SK-N-SH (cell line): Measurements from ENCODE around the gene LFNG. TPM values are rescaled to one million over a fixed set of nuclear protein-coding genes. Genes with fewer than 3 reads are reported as not detected.

ENCODE experiments used
- CTCF ChIA-PET: fragments of 300-600, 350-600 bp; formaldehyde crosslinking; extraction: SDS; loops from one replicate; lab custom pipeline; 2021; lab: Yijun Ruan, JAX
- POLR2A ChIA-PET: fragments of 350-600 bp; sonication (Branson Sonifier 250); formaldehyde crosslinking; extraction: SDS; loops from one replicate; lab custom pipeline; 2020; ENCODE audit warnings: antibody characterized with exemption, inconsistent platforms; lab: Yijun Ruan, JAX
- DNase-seq: peaks from one replicate; pipeline ENCODE4 v3.0.0; 2012
- H2AFZ ChIP-seq: fragments of 200-600 bp; sonication (generic); 2 replicates; pipeline ENCODE4 v1.8.1; 2016; ENCODE audit warnings: antibody characterized with exemption, mild to moderate bottlenecking, low read depth
- H3F3A ChIP-seq: fragments of 200-600 bp; sonication (generic); replicated peaks from 2 replicates; pipeline ENCODE3; 2016; ENCODE audit warnings: antibody characterized with exemption, mild to moderate bottlenecking; ENCODE audit not compliant: insufficient read depth
- H3K27ac ChIP-seq, 2 experiments: fragments of 200-500 bp in 1 of 2; fragments of 200-600 bp in 1 of 2; sonication (Bioruptor generic) in 1 of 2; sonication (generic), shearing (Covaris generic) in 1 of 2; 2 replicates each; pipeline versions ENCODE4 v1.5.1 to v1.6.1; 2014 to 2016; ENCODE audit warnings: low read depth in 2 of 2, inconsistent platforms in 1 of 2, low read length in 1 of 2, mild to moderate bottlenecking in 1 of 2, mixed read lengths in 1 of 2
- H3K27me3 ChIP-seq: fragments of 200-600 bp; sonication (generic), shearing (Covaris generic); 2 replicates; pipeline ENCODE4 v1.6.1; 2016; ENCODE audit warnings: mixed run types; ENCODE audit not compliant: insufficient read depth
- H3K36me3 ChIP-seq, 2 experiments: fragments of 200-500 bp in 1 of 2; fragments of 200-600 bp in 1 of 2; sonication (Bioruptor generic) in 1 of 2; sonication (generic) in 1 of 2; replicated peaks in 1 of 2; 2 replicates each; pipeline versions ENCODE3 to v1.5.1; 2014 to 2016; ENCODE audit warnings: low read length in 1 of 2, mild to moderate bottlenecking in 1 of 2; ENCODE audit not compliant: insufficient read depth in 2 of 2, control insufficient read depth in 1 of 2
- H3K4me1 ChIP-seq, 2 experiments: fragments of 200-500 bp in 1 of 2; fragments of 200-600 bp in 1 of 2; sonication (Bioruptor generic) in 1 of 2; sonication (generic), shearing (Covaris generic) in 1 of 2; 2 replicates each; pipeline versions ENCODE4 v1.5.1 to v1.6.1; 2014 to 2016; ENCODE audit warnings: low read depth in 1 of 2, low read length in 1 of 2, mixed run types in 1 of 2; ENCODE audit not compliant: insufficient read depth in 2 of 2, control insufficient read depth in 1 of 2
- H3K4me2 ChIP-seq: fragments of 200-600 bp; sonication (generic), shearing (Covaris generic); 2 replicates; pipeline ENCODE4 v1.6.1; 2017; ENCODE audit warnings: mixed run types
- H3K4me3 ChIP-seq, 2 experiments: fragments of 200-500 bp in 1 of 2; fragments of 200-600 bp in 1 of 2; sonication (Bioruptor generic) in 1 of 2; sonication (generic), shearing (Covaris generic) in 1 of 2; 2 replicates each; pipeline versions ENCODE4 v1.5.1 to v1.8.1; 2014 to 2016; ENCODE audit warnings: low read depth in 2 of 2, inconsistent platforms in 1 of 2, low read length in 1 of 2, mild to moderate bottlenecking in 1 of 2, mixed read lengths in 1 of 2, moderate library complexity in 1 of 2
- H3K79me2 ChIP-seq: fragments of 200-600 bp; sonication (generic); 2 replicates; pipeline ENCODE4 v1.8.1; 2017; ENCODE audit warnings: mild to moderate bottlenecking; ENCODE audit not compliant: insufficient read depth
- H3K9ac ChIP-seq: fragments of 200-600 bp; sonication (generic); 2 replicates; pipeline ENCODE4 v1.6.1; 2017; ENCODE audit warnings: mixed run types
- H3K9me2 ChIP-seq: fragments of 200-600 bp; sonication (generic); 2 replicates; pipeline ENCODE4 v1.6.1; 2017; ENCODE audit warnings: mixed run types
- H3K9me3 ChIP-seq: fragments of 200-600 bp; sonication (generic); 2 replicates; pipeline ENCODE4 v1.6.1; 2017; ENCODE audit warnings: mixed run types, mild to moderate bottlenecking, moderate library complexity
- H4K20me1 ChIP-seq: fragments of 200-600 bp; sonication (generic); 2 replicates; pipeline ENCODE4 v1.6.1; 2017; ENCODE audit warnings: mild to moderate bottlenecking, mixed run types; ENCODE audit not compliant: insufficient read depth
- CHD2 ChIP-seq: fragments of 150-350 bp; IDR thresholded peaks from 2 replicates; pipeline ENCODE4 v1.6.1; 2018; ENCODE audit warnings: low read length; ENCODE audit not compliant: partially characterized antibody
- EP300 ChIP-seq, 2 experiments: IDR thresholded peaks; 2 replicates each; pipeline versions ENCODE4 v1.4.0 to v1.6.1; 2012; ENCODE audit warnings: borderline replicate concordance in 1 of 2, low read depth in 1 of 2, low read length in 1 of 2
- FOXJ3 ChIP-seq: sonication (generic); formaldehyde crosslinking; IDR thresholded peaks from 2 replicates; pipeline ENCODE4 v1.5.1; 2020; ENCODE audit warnings: mild to moderate bottlenecking, missing genetic modification reagents
- GATA2 ChIP-seq: sonication (generic); formaldehyde crosslinking; IDR thresholded peaks from 2 replicates; pipeline ENCODE4 v1.5.0; 2020; ENCODE audit warnings: mild to moderate bottlenecking, missing genetic modification reagents
- IRF3 ChIP-seq: fragments of 150-350 bp; IDR thresholded peaks from 2 replicates; pipeline ENCODE4 v1.6.1; 2016; ENCODE audit warnings: mild to moderate bottlenecking, low read depth, low read length
- MXI1 ChIP-seq: IDR thresholded peaks from 2 replicates; pipeline ENCODE4 v1.6.1; 2012; ENCODE audit warnings: mild to moderate bottlenecking, low read depth, low read length, improper control_type of control experiment
- RAD21 ChIP-seq: IDR thresholded peaks from 2 replicates; pipeline ENCODE4 v1.6.1; 2012; ENCODE audit warnings: mild to moderate bottlenecking, low read length
- RCOR1 ChIP-seq: fragments of 150-350 bp; IDR thresholded peaks from 2 replicates; pipeline ENCODE4 v1.6.1; 2017; ENCODE audit warnings: antibody characterized with exemption, low read length
- REST ChIP-seq: IDR thresholded peaks from 2 replicates; pipeline ENCODE4 v1.6.1; 2012; ENCODE audit warnings: mild to moderate bottlenecking, low read depth, low read length, moderate library complexity
- TCF12 ChIP-seq: IDR thresholded peaks from 2 replicates; pipeline ENCODE4 v1.4.0; 2012
- USF2 ChIP-seq: fragments of 150-350 bp; IDR thresholded peaks from 2 replicates; pipeline ENCODE4 v1.6.1; 2017; ENCODE audit warnings: antibody characterized with exemption, low read length, low read depth, borderline replicate concordance
- ZBTB33 ChIP-seq: IDR thresholded peaks from 2 replicates; pipeline ENCODE4 v1.4.0; 2012; ENCODE audit warnings: low read depth, borderline replicate concordance
- WGBS: methylation state at CpG from one replicate; pipeline ENCODE4 v1.1.6; 2017; ENCODE audit warnings: low lambda C conversion rate; 5-methylcytosine and 5-hydroxymethylcytosine counted together
- polyA plus RNA-seq, 3 experiments: library from polyadenylated mRNA; depleted of rRNA; stranded (reverse); fragments of >200 nt; gene quantifications; 2 replicates each; pipeline ENCODE4 v1.2.3, GENCODE V29; 2012

The LFNG gene
- polyA plus RNA-seq, 1 of the 3 experiments (the other 2 are of a cell fraction), result 9.4 TPM

GRCh38 chr7:2513702-2514101, 5.9 kb upstream of the LFNG start:
- Histone ChIP-seq H3K4me2 (no peak overlapping the region), H3K27me3 (no peaks in the 10 kb centered on the region), H3F3A (peaks cover 6% of the 10 kb centered on the region), H3K9me3 (no peaks in the 10 kb centered on the region), H2AFZ (no peak overlapping the region), H3K79me2 (no peaks in the 10 kb centered on the region), H3K4me1 (peaks cover 27 to 88% of the 10 kb centered on the region in 2 experiments; a peak in 3 of 4 replicates), H3K4me3 (no peak overlapping the region), H3K36me3 (no peaks in the 10 kb centered on the region), H4K20me1 (no peaks in the 10 kb centered on the region), H3K27ac (peak overlapping the region in 1 of 2 experiments; percentile 98; a peak in 2 of 4 replicates)
- peak; percentile 99 for DNase-seq
- ChIA-PET CTCF (interaction anchor here (0.6 to 1.5 kb wide), 2 partner anchors 16 to 102 kb away, joined by 3 read pairs; no protein-coding TSS in a partner anchor), POLR2A (interaction anchor here (0.6 kb wide), 1 partner anchor 514 kb away, joined by 7 read pairs; no protein-coding TSS in a partner anchor)
- 75% methylated on average over 6 of the region's 7 CpGs for WGBS
- no peak for TF ChIP-seq ZBTB33
- peak in 1 of 2 experiments; percentile 96; a peak in 2 of 4 replicates for TF ChIP-seq EP300 (IDR thresholded peaks at IDR 0.05; ENCODE audit: borderline replicate concordance in 1 of 2, low read depth in 1 of 2, low read length in 1 of 2)
- TF ChIP-seq CHD2, result peak; percentile 94
- TF ChIP-seq RAD21, result peak; percentile 42
- TF ChIP-seq USF2, result no peak
- TF ChIP-seq REST, result no peak
- no peak for TF ChIP-seq TCF12
- peak; percentile 85 for TF ChIP-seq GATA2
- peak; percentile 91 for TF ChIP-seq MXI1
- peak; percentile 96 for TF ChIP-seq RCOR1
- TF ChIP-seq FOXJ3 (CRISPR knock-in tag), result peak; percentile 98
- TF ChIP-seq IRF3, result peak; percentile 36; the same call in 1 of the 2 replicates
- TF ChIP-seq, all 33 proteins: peak for 8
- H3K9me2 ChIP-seq, result no peaks in the 10 kb centered on the region
- H3K9ac ChIP-seq, result no peak overlapping the region
